ENCODE data around the gene SUN2.

- TF ChIP-seq CTCF (IDR thresholded peaks at IDR 0.05) (peak in 2 of 4 donors; percentile 29 to 36), POLR2A (IDR thresholded peaks at IDR 0.05) (peak; percentile 90)
Observed at GRCh38 chr22:38705235-38706100, 50.3 kb downstream of the SUN2 start, which contains the start of gene GTPBP1.

Data from right lobe of liver (tissue), 4 donors.